Peyer's patch (tissue), 4 donors: Measurements from ENCODE around the gene CYP3A5. TPM values are rescaled to one million over a fixed set of nuclear protein-coding genes. Genes with fewer than 3 reads are reported as not detected.

Experiments
- DNase-seq, 3 donors: peaks; one replicate each; pipeline ENCODE4 v3.0.0-alpha.2; 2017 to 2019
- H3K27ac ChIP-seq, 4 donors: fragments of 200-600 bp; sonication (generic); one replicate each; pipeline ENCODE4 v1.5.1; 2016 to 2019
- H3K27me3 ChIP-seq, 2 donors: fragments of 200-600 bp; sonication (generic); one replicate each; pipeline ENCODE4 v1.5.1; 2019
- H3K36me3 ChIP-seq, 3 donors: fragments of 200-600 bp; sonication (generic); one replicate each; pipeline ENCODE4 v1.5.1; 2016 to 2019
- H3K4me1 ChIP-seq, 4 donors: fragments of 200-600 bp; sonication (generic); one replicate each; pipeline ENCODE4 v1.5.1; 2016 to 2019
- H3K4me3 ChIP-seq, 4 donors: fragments of 200-600 bp; sonication (generic); 1 replicate in 3 of 4; 2 replicates in 1 of 4; pipeline ENCODE4 v1.5.1; 2016 to 2019; ENCODE audit warnings: mild to moderate bottlenecking in 1 of 4
- H3K9me3 ChIP-seq, 4 donors: fragments of 200-600 bp; sonication (generic); one replicate each; pipeline ENCODE4 v1.5.1; 2016 to 2019; ENCODE audit warnings: mild to moderate bottlenecking in 1 of 4
- POLR2A ChIP-seq, 2 donors: fragments of 450-650 bp; IDR thresholded peaks; one replicate each; pipeline ENCODE4 v1.5.1; 2017; ENCODE audit warnings: antibody characterized with exemption in 2 of 2, mild to moderate bottlenecking in 2 of 2, moderate library complexity in 2 of 2
- small RNA-seq, 2 donors: library from RNA; depleted of rRNA; stranded (forward); fragments of <200 nt; gene quantifications; one replicate each; pipeline ENCODE3, GENCODE V24; 2016
- total RNA-seq, 4 donors: library from RNA; depleted of rRNA; stranded (reverse); fragments of >200 nt; gene quantifications; one replicate each; pipeline ENCODE4 v1.1.0, GENCODE V29; 2016
- TF ChIP-seq, protein P1 (sequence below), 6 experiments: fragments of 450-650 bp in 4 of 6; fragments of 200-600 bp in 2 of 6; sonication (generic) in 1 of 6; IDR thresholded peaks; one replicate each; pipeline ENCODE4 v1.5.1; 2017 to 2019; ENCODE audit warnings: antibody characterized with exemption in 6 of 6, mild to moderate bottlenecking in 3 of 6, moderate library complexity in 1 of 6

The CYP3A5 gene
- total RNA-seq, 4 donors from 2014 or later: 135 to 1,701 (median 1,072) TPM

DNA sequence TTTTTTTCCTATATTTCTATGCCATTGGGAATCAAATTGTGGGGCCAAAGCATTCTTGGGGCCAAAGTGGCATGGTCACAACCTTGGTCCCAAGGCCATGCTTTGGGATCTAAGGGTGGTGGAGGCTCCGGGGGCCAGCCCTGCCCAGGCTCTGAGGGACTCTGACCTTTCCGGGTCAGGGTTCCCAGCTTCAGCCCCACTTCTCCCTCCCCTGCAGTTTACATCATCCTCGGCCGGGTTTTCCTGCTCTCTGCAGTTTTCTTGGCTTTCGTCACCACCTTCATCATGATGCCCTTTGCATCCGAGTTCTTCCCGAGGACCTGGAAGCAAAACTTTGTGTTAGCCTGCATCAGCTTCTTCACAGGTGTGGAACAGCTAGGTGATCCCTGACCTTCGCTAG is 73.3 kb downstream of the CYP3A5 start:
- no peak for DNase-seq
- no peak overlapping the region for H3K4me3 ChIP-seq
- no peaks in the 10 kb centered on the region for H3K27me3 ChIP-seq
- H3K36me3 ChIP-seq: no peaks in the 10 kb centered on the region
- H3K9me3 ChIP-seq: no peaks in the 10 kb centered on the region
- H3K4me1 ChIP-seq: no peaks in the 10 kb centered on the region
- H3K27ac ChIP-seq: no peak overlapping the region
- TF ChIP-seq POLR2A (IDR thresholded peaks at IDR 0.05): no peak
- TF ChIP-seq, protein P1, sequence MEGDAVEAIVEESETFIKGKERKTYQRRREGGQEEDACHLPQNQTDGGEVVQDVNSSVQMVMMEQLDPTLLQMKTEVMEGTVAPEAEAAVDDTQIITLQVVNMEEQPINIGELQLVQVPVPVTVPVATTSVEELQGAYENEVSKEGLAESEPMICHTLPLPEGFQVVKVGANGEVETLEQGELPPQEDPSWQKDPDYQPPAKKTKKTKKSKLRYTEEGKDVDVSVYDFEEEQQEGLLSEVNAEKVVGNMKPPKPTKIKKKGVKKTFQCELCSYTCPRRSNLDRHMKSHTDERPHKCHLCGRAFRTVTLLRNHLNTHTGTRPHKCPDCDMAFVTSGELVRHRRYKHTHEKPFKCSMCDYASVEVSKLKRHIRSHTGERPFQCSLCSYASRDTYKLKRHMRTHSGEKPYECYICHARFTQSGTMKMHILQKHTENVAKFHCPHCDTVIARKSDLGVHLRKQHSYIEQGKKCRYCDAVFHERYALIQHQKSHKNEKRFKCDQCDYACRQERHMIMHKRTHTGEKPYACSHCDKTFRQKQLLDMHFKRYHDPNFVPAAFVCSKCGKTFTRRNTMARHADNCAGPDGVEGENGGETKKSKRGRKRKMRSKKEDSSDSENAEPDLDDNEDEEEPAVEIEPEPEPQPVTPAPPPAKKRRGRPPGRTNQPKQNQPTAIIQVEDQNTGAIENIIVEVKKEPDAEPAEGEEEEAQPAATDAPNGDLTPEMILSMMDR (IDR thresholded peaks at IDR 0.05): no peak

DNA sequence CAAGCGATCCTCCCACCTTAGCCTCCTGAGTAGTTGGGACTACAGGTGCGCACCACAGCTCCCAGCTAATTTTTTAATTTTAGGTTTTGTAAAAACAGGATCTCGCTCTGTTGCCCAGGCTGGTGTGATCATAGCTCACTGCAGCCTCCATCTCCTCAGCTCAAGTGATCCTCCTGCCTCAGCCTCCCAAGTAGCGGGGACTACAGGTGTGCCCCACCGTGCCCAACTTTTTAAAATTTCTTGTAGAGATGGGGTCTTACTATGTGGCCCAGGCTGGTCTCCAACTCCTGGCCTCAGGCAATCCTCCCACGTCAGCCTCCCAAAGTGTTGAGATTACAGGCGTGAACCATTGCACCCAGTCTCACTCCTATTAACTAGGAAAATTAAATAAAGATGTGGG is 74.3 kb downstream of the CYP3A5 start:
- Histone ChIP-seq H3K27me3 (no peaks in the 10 kb centered on the region), H3K9me3 (no peaks in the 10 kb centered on the region), H3K4me3 (no peak overlapping the region), H3K4me1 (no peaks in the 10 kb centered on the region), H3K36me3 (no peaks in the 10 kb centered on the region), H3K27ac (no peak overlapping the region)
- TF ChIP-seq, protein P1 (IDR thresholded peaks at IDR 0.05): no peak
- no peak for TF ChIP-seq POLR2A (IDR thresholded peaks at IDR 0.05)
- no peak for DNase-seq

DNA sequence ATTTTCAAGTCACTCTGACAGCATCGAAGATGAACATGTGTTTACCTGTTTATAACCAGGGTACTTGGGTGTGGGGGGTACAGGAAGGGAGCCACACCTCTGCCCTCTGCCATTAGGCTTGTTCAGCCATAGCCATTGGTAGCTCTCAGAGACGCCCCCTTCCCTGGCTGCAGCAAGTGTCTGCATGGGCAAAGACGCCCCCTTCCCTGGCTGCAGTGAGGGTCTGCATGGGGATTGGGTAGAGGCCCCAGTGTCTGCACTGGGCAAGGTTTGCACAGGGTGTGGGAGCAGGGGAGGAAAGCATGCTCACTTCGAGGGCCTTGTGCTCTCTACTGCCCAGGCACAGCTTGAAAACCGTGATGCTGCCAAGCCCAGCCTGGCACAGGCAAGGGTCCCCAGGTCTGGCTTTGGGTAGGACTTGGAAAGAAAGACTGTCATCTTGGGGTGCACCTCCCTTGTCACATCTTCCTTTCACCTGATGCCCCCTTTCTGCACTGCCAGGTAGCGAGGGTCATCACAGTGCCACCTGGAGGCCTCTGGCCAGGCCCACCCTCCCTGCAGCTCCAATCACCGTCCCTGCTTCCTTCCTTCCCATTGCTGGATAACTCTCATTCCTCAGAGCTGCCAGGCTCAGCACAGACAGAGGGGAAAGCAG is 78.0 kb downstream of the CYP3A5 start:
- H3K9me3 ChIP-seq: no peaks in the 10 kb centered on the region
- TF ChIP-seq, protein P1 (IDR thresholded peaks at IDR 0.05): no peak
- no peak for TF ChIP-seq POLR2A (IDR thresholded peaks at IDR 0.05)
- no peak overlapping the region for H3K4me3 ChIP-seq
- no peaks in the 10 kb centered on the region for H3K4me1 ChIP-seq
- H3K27ac ChIP-seq: no peak overlapping the region
- H3K36me3 ChIP-seq: no peaks in the 10 kb centered on the region
- no peaks in the 10 kb centered on the region for H3K27me3 ChIP-seq
- DNase-seq: no peak

DNA sequence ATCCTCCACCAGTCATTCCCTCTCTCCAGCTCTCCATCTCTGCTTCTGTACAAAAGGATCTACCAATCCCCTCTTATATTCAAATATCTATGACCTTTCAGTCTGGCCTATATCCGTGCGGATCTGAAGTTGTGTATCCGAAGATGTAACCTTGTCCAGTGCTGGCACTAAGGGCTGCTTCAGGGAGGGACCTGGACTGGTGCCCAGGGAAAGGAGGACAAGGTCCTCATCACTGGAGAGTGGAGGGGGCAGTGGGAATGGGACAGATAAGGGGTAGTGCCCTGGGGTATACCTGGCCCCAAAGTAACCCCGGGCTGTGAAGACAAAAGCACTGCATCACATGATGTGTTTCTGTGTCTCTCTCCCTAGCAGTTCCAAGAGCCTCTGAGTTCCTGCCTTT is 80.0 kb downstream of the CYP3A5 start:
- no peaks in the 10 kb centered on the region for H3K27me3 ChIP-seq
- H3K9me3 ChIP-seq: no peaks in the 10 kb centered on the region
- no peak for TF ChIP-seq POLR2A (IDR thresholded peaks at IDR 0.05)
- TF ChIP-seq, protein P1 (IDR thresholded peaks at IDR 0.05): no peak
- DNase-seq: no peak
- H3K4me3 ChIP-seq: no peak overlapping the region
- no peaks in the 10 kb centered on the region for H3K36me3 ChIP-seq
- H3K27ac ChIP-seq: no peak overlapping the region
- no peaks in the 10 kb centered on the region for H3K4me1 ChIP-seq

Small RNA genes within 50 kb of the gene (small RNA-seq; reads per million reads assigned to genes)
- gene CYP3A51P (0 reads per million in 2 donors), gene CYP3A7-CYP3A51P (0 reads per million in 2 donors)

Other genes starting within 250 kb of the CYP3A5 start
- gene PTCD1, start 241.2 kb downstream of the CYP3A5 start, total RNA-seq: 1 to 10 TPM; 8.3 to 9.1 (median 8.6) TPM
- 10 to 100 TPM; 21.4 to 42.2 (median 35.5) TPM for gene CPSF4, start 241.1 kb downstream of the CYP3A5 start, total RNA-seq
- 100 to 1,000 TPM; 352 to 597 (median 546) TPM for gene ATP5MF, start 213.8 kb downstream of the CYP3A5 start, total RNA-seq
- 10 to 100 TPM; 23.8 to 44.8 (median 36.8) TPM for gene ZNF789, start 207.1 kb downstream of the CYP3A5 start, total RNA-seq
- gene ZNF394, start 179.7 kb downstream of the CYP3A5 start, total RNA-seq: 10 to 100 TPM; 37.3 to 71.8 (median 58.0) TPM
- 10 to 100 TPM in 2 of 4 donors, 1 to 10 TPM in 2; 7.2 to 20.6 (median 11.7) TPM for gene ZKSCAN5, start 175.3 kb downstream of the CYP3A5 start, total RNA-seq
- gene FAM200A, start 127.9 kb downstream of the CYP3A5 start, total RNA-seq: 1 to 10 TPM; 2.2 to 4.2 (median 2.6) TPM
- gene ZNF655, start 121.4 kb downstream of the CYP3A5 start, total RNA-seq: 100 to 1,000 TPM; 111 to 169 (median 139) TPM
- not detected for gene TMEM225B, start 81.7 kb downstream of the CYP3A5 start, total RNA-seq
- 10 to 100 TPM; 20.0 to 36.4 (median 31.9) TPM for gene ZSCAN25, start 63.0 kb downstream of the CYP3A5 start, total RNA-seq
- 1 to 10 TPM in 1 of 4 donors, under 1 TPM in 1, not detected in 2; 0.76 to 5.3 TPM for gene CYP3A7, start 55.2 kb upstream of the CYP3A5 start, total RNA-seq
- gene CYP3A4, start 104.2 kb upstream of the CYP3A5 start, total RNA-seq: 1,000 to 10,000 TPM in 1 of 4 donors, 100 to 1,000 TPM in 2, 10 to 100 TPM in 1; 16.5 to 3,180 (median 690) TPM
- under 1 TPM in 1 of 4 donors, not detected in 3; 0.95 TPM for gene CYP3A43, start 148.0 kb upstream of the CYP3A5 start, total RNA-seq
- not detected for gene OR2AE1, start 197.0 kb upstream of the CYP3A5 start, total RNA-seq
- 10 to 100 TPM; 52.1 to 80.9 (median 59.9) TPM for gene TRIM4, start 239.5 kb upstream of the CYP3A5 start, total RNA-seq
- not detected for gene GJC3, start 249.6 kb upstream of the CYP3A5 start, total RNA-seq